GM19193 (cell line): ENCODE data around the gene KCNJ10.

Experiments used
- POLR2A ChIP-seq: IDR thresholded peaks from 4 replicates; pipeline ENCODE4 v1.6.1; 2011; ENCODE audit not compliant: insufficient read depth, insufficient read length; ENCODE audit errors: extremely low read depth

Gene KCNJ10

DNA sequence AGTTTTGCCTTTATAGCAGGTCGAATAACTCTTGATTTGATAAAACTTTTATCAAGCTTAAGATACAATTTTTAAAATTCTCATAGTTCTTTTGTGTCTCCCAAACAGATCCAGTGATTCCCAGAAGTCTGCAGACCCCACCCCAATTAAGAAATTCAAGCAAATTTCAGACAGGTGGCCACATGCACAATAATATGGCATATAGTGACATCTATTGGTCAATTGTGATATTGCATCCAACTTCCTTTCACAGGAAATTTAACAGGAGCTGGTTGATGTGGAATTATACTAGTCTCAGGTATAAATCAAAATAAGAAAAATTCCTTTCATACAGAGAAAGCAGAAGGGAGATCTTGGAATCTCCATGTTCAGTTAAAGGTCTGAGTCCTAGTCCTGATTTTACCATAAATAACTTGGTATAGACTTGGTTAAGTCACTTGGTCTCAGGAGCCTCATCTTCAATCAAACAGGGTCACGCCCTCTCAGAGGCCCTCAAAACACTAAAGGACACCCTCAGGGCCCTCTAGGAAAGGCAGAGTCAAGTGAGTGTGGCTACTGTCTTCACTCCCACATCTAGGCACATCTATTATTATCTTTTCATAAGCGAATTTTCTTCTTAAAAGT, 62.3 kb downstream of the KCNJ10 start:
- TF ChIP-seq POLR2A = no peak

DNA sequence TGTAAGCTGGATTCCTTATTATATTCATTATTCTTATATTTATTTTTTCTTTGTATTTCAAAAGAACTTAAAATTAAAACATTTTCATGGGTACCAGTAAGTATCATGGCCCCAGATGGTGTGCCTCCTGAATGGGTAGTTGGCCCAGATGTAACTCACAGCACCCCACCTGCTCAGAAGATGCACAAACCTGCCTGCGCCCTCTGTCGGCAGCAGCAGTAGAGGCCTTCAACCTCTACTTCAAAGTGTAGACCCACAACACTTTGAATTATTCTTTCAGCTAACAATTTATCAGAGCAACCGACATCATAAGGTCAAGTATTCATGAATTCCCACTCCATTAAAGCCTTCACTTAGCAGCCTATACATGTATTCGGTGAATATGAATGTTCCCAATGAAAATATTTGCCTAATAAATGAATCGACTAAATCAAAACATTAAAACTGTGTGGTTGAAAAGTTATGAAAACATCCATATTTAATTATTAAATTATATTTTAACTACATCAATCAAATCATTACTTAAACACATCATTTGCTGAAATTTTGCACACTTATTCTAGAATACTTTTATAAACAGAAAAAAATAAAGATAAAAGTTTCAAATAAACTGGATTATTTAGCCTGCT, 63.5 kb downstream of the KCNJ10 start:
- no peak for TF ChIP-seq POLR2A

DNA sequence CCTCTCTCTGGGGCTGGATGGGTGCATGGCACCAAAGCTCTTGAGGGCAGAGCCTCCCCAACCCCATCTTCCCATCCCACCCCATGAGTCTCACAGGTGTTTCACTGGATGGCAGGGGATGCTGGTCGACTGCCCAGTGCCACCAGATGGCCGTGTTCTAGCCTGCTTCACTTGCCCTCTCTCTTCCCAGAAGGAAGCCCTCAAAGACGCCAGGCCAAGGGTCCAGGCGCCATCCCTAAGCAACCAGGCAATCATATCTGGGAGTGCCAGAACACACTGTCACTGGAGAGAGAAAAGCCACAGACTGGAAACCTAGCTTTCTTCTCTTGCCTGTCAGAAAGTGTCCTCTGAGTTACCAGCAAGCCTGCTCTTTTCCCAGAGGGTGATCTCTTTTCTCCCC, 64.9 kb downstream of the KCNJ10 start:
- no peak for TF ChIP-seq POLR2A

DNA sequence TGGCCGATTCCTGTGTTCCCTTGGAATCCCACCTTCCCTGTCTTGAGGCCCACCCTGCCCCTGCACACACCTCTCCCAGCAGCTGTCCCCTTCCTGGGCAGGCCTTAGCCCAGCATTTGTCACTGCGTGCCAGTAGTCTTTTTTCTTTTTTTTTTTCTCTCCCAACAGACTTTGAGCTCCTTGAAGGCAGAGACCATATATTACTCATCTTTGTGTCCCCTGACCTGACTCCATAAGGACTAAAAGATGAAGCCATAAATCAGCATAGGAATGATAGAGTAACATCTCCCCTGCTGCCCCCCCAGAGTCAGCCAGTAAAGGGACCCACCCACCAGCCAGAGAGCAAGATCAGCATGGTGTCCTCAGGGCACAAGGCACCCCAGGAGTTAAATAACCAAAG, 65.5 kb downstream of the KCNJ10 start:
- no peak for TF ChIP-seq POLR2A

DNA sequence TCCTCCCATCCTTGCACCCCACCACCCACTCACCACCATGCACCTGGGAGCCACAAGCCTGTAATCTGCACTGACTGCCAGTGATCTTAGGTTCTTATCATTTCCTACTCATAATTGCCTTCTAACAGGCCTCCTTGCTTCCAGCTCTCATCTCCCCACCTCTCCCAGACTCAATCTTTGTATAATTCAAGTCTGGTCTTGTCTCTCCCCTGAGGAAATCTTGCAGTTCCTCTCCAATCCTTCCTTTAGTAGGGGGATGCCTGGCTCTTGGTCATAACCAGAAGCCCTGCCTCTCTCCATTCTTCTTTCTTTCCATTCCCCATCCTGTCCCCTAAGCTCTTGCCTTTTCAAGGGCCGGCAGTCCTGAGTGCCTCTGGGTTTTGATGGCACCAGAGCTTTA, 66.0 kb downstream of the KCNJ10 start:
- TF ChIP-seq POLR2A = no peak

DNA sequence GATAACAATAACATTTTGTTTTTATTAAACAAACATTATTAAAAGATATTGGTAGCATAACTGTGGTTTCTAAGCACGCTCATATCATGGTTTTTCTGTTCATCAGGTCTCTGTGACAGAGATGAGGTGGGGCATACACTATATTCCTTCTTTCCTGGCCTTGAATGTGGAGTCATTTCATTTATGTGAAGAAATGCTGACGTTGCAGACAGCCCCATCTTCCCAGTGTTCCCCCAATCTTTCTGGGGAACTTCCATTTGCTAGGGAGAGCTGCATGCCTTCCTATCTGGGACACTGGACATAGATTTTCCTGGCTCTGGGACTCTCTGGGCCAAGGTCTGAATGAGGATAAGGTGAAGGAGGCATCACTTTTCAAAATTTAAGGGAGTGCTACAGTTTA, 68.5 kb downstream of the KCNJ10 start:
- TF ChIP-seq POLR2A = no peak

DNA sequence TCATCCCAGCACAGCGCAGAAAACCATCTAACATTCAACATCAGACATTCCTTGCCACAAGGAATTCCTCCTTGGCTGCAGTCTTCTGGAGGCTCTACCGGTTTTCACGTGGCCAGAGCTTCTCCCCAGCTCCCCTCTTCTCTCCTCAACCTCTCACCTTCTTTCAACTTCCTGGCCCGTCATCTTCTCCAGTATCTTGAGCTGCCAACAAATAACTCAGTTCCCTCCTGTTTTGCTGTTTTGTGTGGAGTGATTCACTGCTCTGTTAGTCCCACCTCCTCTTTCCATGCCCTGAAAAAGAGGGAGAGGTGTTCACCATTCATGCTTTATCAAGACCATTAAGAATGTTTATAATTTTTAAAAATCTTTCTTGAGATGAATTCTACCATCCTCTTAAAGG, 70.8 kb downstream of the KCNJ10 start:
- no peak for TF ChIP-seq POLR2A

DNA sequence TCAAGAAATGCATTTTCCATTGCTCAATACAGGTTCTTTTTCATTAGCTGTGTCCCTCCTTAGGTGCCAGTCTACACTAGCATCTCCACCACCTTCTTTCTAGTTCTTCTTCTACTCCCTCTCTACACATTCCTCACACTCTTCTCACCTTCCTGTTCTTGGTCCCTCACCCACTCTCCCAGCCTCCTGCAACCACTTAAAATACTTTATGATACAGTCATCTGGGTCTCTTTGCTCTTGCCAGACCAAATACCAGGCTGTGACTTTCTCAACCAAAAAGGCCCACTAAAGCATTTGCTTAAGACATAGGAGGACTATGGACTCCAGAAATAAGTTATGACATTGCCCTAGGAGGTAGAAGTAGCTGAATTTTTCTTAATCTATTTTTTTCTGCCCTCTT, 73.3 kb downstream of the KCNJ10 start:
- TF ChIP-seq POLR2A = no peak

DNA sequence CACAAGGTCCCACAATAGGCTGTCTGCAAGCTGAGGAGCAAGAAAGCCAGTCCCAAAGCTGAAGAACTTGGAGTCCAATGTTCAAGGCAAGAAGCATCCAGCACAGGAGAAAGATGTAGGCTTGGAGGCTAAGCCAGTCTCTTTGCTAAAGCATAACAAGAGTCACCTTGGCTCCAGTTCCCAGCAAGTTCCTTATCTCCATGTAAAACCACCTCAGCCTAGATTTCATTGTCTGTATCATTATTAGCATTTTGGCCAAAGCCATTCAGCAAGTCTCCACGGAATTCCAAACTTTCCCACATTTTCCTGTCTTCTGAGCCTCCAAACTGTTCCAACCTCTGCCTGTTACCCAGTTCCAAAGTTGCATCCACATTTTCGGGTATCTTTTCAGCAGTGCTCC, 75.1 kb downstream of the KCNJ10 start:
- TF ChIP-seq POLR2A = no peak

DNA sequence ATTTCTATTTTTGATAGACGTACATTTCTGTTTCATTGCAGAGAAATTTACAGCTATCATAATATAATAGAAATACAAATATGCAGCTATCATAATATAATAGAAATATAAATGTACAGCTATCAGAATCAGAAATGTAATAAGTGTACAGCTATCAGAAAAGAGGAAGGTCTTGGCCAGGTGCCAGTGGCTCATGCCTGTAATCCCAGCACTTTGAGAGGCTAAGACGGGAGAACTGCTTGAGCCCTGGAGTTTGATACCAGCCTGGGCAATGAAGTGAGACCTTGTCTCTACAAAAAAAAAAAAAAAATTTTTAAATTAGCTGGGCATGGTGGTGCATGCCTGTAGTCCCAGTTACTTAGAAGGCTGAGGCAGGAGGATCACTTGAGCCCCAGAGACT, 76.0 kb downstream of the KCNJ10 start:
- TF ChIP-seq POLR2A = no peak

DNA sequence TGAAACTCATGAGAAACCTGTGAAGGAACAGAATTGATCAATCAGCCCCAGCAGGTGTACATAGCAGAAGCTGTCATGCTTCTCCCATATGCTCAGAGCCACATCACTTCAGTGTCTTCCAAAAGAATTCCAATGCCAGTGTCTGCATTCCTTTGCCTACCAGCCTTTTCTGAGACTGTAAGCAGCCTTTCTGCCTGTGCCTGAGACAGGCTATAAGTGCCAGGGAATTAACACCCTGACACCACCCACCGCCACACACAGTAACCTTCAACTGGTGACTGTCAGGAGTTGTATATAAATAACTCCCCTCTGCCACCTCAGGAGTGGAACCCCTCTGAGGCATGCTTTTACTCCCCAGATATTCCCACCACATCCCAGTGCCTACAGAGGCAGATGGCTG, 77.8 kb downstream of the KCNJ10 start:
- no peak for TF ChIP-seq POLR2A

DNA sequence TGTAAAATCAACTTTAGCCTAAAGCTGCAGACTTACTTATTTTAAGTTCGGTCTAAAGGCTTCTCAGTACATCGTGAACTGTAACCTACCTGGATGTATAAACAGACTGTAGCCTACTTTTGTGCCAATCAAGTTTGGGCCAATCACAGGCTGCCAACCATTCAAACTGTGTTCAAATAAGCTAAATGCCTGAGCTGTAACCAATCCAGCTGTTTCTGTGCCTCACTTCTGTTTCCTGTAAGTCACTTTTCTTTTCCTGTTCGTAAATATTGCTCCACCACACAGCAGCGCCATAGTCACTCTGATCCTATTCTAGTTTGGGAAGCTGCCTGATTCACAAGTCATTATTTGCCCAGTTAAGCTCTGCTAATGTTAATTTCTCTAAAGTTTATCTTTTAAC, 78.4 kb downstream of the KCNJ10 start:
- TF ChIP-seq POLR2A = no peak

DNA sequence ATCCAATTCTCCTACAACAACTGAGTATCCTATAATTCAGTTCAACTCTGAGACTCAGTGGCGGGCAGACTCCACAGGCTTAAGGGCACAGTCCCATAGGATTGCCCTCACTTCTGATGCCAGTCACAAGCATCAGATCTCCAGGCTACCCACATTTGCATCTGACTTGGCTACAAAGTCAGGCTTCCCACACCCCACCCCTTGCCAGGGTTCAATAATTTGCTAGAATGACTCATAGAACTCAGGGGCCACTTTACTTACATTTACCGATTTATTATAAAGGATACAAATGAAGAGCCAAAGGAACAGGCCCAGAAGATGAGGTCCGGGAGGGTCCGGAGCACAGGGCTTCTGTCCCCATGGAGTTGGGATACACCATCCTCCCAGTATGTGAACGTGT, 80.0 kb downstream of the KCNJ10 start:
- TF ChIP-seq POLR2A = no peak

DNA sequence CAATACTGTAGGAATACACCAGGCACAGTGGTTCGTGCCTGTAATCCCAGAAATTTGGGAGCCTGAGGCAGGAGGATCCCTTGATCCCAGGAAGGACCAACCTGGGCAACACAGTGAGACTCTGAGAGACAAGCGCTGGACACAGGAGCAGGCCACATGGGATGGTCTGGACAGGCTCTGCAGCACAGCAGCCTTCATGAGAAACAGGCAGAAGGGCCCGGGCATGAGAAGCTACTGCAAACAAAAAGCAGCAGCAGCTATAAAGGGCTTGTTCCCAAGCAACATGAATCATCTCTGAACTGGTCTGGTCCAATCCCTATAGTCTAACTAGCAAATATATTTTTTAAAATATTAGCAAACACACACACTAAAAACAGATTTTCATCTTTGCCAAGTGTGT, 80.4 kb downstream of the KCNJ10 start:
- no peak for TF ChIP-seq POLR2A

DNA sequence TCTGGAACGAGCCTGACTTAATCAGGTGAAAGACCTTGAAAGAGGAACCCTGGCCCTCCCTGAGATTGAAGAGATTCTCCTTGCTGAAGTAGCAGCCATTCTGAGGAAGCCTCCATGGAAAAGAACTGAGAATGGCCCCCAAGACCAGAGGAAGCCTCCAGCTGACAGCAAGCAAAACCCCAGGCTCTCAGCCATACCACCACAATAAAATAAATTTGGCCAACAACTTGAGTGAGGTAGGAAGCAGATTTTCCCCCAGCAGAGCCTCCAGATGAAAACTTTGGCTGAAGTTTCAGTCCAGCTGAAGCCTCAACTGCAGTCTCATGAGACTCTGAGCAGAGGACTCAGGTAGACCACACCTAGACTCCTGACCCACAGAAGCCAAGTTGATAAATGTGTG, 82.0 kb downstream of the KCNJ10 start:
- no peak for TF ChIP-seq POLR2A

DNA sequence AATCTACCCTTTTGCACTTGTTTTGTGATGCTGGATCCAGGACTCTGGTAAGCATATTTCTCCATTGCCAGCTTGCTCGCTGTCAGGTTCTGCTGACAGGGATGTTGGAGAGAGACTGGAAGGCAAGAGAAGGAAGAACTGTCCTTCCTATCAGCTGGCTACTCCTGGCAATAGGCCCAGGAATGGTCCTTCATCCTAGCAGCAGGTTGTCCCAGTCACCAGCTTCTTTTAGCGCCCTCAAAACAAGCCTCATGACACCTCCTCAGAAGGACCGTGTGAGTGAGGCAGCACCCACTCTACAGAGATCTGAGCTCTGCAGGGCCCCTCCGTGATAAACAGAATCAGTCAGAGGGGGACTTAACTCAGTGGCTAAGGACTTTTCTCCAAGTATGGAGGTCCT, 82.8 kb downstream of the KCNJ10 start:
- no peak for TF ChIP-seq POLR2A

DNA sequence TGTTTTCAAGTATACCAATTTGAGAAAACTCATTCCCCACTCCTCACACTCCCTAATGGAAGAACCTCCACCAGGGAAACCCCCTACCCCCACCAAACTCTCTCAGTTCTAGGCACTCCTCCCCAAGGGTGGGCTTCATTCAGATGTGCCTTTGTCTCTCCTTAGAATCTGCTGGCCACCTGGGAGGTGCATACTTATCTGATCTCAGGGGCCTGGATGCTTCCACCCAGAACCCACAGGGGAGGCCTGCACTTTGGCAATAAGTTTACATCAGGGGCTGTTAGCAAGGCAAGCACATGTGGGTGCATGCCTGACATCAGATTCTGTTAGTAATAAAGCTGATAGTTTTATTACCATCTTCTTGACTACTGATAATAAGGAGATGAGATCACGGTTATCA, 83.4 kb downstream of the KCNJ10 start:
- TF ChIP-seq POLR2A = no peak
